ENCODE measurements around the gene TMEM151A.
A peak's percentile ranks its signal among the peaks of the same experiment; 100 is the strongest.

The TMEM151A gene

DNA sequence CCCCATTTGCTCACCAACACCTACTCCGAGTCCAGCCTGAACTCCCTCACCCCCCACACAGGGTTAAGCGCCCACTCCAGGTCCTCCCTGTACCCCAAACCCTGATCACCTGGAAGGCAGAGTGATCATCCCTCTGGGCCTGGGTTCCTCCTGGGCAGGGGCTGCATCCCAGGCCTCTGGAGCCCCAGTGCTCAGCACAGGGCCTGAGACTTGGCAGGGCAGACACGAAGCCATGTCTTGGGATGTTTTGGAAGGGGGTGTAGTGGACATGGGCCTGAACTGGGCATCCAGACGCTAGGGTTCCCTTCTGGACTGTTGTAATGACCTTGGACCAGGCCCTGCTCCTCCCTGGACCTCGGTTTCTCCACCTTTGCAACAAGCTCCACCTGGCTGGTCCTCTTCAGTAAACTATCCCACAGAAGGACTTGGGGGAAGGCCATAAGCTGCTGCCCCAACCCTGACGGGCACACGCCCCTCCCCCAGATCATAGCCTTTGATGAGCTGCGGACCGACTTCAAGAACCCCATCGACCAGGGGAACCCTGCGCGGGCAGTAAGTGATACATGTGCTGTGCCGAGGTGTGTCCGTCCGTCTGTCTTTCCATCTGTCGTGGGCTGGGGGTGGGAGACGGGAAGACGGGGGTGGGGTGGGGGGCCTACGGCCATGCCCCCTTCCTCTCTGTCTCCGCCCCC lies 9.8 kb upstream of the TMEM151A start:
- POLR2A ChIA-PET: interaction anchor here (1.0 kb wide), 1 partner anchor 14 kb away, joined by 3 read pairs; the partner anchor contains the start of gene RAB1B

GRCh38 chr11:66282468-66283455 lies 8.9 kb upstream of the TMEM151A start:
- POLR2A ChIA-PET: interaction anchor here (0.6 to 1.0 kb wide), 2 partner anchors 14 to 81 kb away, joined by 3 to 5 read pairs; partner anchors contain the start of gene RAB1B

More for the DNA sequence above, 9.8 kb upstream of the TMEM151A start:
- Histone ChIP-seq H3K9me3 (ENCODE audit: control extremely low read depth in 1 of 5, control insufficient read depth in 4 of 5, insufficient read depth in 2 of 5, low read depth in 1 of 5, low read length in 4 of 5) (no peaks in the 10 kb centered on the region), H3K27me3 (replicated peaks in 2 of 5; ENCODE audit: control insufficient read depth in 4 of 5, insufficient read depth in 5 of 5, low read length in 4 of 5) (peaks cover 0 to 18% (median 14%) of the 10 kb centered on the region in 5 experiments), H3K27ac (ENCODE audit: insufficient read depth in 1 of 2, low read depth in 1 of 2, low read length in 2 of 2, poor library complexity in 1 of 2, severe bottlenecking in 2 of 2) (no peak overlapping the region), H3K36me3 (ENCODE audit: control insufficient read depth in 4 of 4, insufficient read depth in 4 of 4, low read length in 3 of 4) (peaks cover 0 to 8% (median 2%) of the 10 kb centered on the region in 4 experiments), H3K4me1 (ENCODE audit: control extremely low read depth in 1 of 4, control insufficient read depth in 4 of 4, insufficient read depth in 4 of 4, low read length in 3 of 4) (peaks cover 0 to 31% (median 23%) of the 10 kb centered on the region in 4 experiments), H3K4me3 (ENCODE audit: control insufficient read depth in 1 of 7, extremely low read depth in 1 of 7, insufficient read depth in 4 of 7, low read depth in 2 of 7, low read length in 6 of 7) (no peak overlapping the region)
- CTCF ChIA-PET: interaction anchor here (1.0 to 11.6 kb wide), 7 partner anchors 14 to 60 kb away, joined by 3 to 100 read pairs (median 4); partner anchors contain the start of gene RAB1B
- 25% methylated on average over 8 of the region's 20 CpGs for WGBS (ENCODE audit: insufficient coverage)
- no peak for DNase-seq

GRCh38 chr11:66283461-66284105 lies 8.1 kb upstream of the TMEM151A start:
- H3K27me3 ChIP-seq (replicated peaks in 2 of 5; ENCODE audit: control insufficient read depth in 4 of 5, insufficient read depth in 5 of 5, low read length in 4 of 5): peaks cover 0 to 16% (median 14%) of the 10 kb centered on the region in 5 experiments
- H3K4me3 ChIP-seq (ENCODE audit: control insufficient read depth in 1 of 7, extremely low read depth in 1 of 7, insufficient read depth in 4 of 7, low read depth in 2 of 7, low read length in 6 of 7): no peak overlapping the region
- peaks cover 0 to 8% (median 2%) of the 10 kb centered on the region in 4 experiments for H3K36me3 ChIP-seq (ENCODE audit: control insufficient read depth in 4 of 4, insufficient read depth in 4 of 4, low read length in 3 of 4)
- ChIA-PET CTCF (interaction anchor here (0.7 to 11.6 kb wide), 8 partner anchors 15 to 61 kb away, joined by 3 to 100 read pairs (median 4); partner anchors contain the start of gene RAB1B), POLR2A (interaction anchor here (0.6 kb wide), 1 partner anchor 82 kb away, joined by 5 read pairs; no protein-coding TSS in a partner anchor)
- no peak overlapping the region for H3K27ac ChIP-seq (ENCODE audit: insufficient read depth in 1 of 2, low read depth in 1 of 2, low read length in 2 of 2, poor library complexity in 1 of 2, severe bottlenecking in 2 of 2)
- 94% methylated on average over 7 of the region's 14 CpGs for WGBS (ENCODE audit: insufficient coverage)
- no peak for DNase-seq
- no peaks in the 10 kb centered on the region for H3K9me3 ChIP-seq (ENCODE audit: control extremely low read depth in 1 of 5, control insufficient read depth in 4 of 5, insufficient read depth in 2 of 5, low read depth in 1 of 5, low read length in 4 of 5)
- peaks cover 0 to 33% (median 26%) of the 10 kb centered on the region in 4 experiments for H3K4me1 ChIP-seq (ENCODE audit: control extremely low read depth in 1 of 4, control insufficient read depth in 4 of 4, insufficient read depth in 4 of 4, low read length in 3 of 4)

More at GRCh38 chr11:66282468-66283455, 8.9 kb upstream of the TMEM151A start:
- Histone ChIP-seq H3K9me3 (ENCODE audit: control extremely low read depth in 1 of 5, control insufficient read depth in 4 of 5, insufficient read depth in 2 of 5, low read depth in 1 of 5, low read length in 4 of 5) (no peaks in the 10 kb centered on the region), H3K36me3 (ENCODE audit: control insufficient read depth in 4 of 4, insufficient read depth in 4 of 4, low read length in 3 of 4) (peaks cover 0 to 8% (median 2%) of the 10 kb centered on the region in 4 experiments), H3K4me3 (ENCODE audit: control insufficient read depth in 1 of 7, extremely low read depth in 1 of 7, insufficient read depth in 4 of 7, low read depth in 2 of 7, low read length in 6 of 7) (no peak overlapping the region), H3K27ac (ENCODE audit: insufficient read depth in 1 of 2, low read depth in 1 of 2, low read length in 2 of 2, poor library complexity in 1 of 2, severe bottlenecking in 2 of 2) (no peak overlapping the region), H3K27me3 (replicated peaks in 2 of 5; ENCODE audit: control insufficient read depth in 4 of 5, insufficient read depth in 5 of 5, low read length in 4 of 5) (peaks cover 0 to 18% (median 14%) of the 10 kb centered on the region in 5 experiments), H3K4me1 (ENCODE audit: control extremely low read depth in 1 of 4, control insufficient read depth in 4 of 4, insufficient read depth in 4 of 4, low read length in 3 of 4) (peaks cover 0 to 29% (median 21%) of the 10 kb centered on the region in 4 experiments)
- peak; percentile 98 to 99 (median 99) for DNase-seq
- WGBS (ENCODE audit: insufficient coverage): 16% methylated on average over 27 of the region's 35 CpGs
- CTCF ChIA-PET: interaction anchor here (0.8 to 11.6 kb wide), 8 partner anchors 14 to 104 kb away, joined by 3 to 100 read pairs (median 4); partner anchors contain the start of gene RAB1B

DNA sequence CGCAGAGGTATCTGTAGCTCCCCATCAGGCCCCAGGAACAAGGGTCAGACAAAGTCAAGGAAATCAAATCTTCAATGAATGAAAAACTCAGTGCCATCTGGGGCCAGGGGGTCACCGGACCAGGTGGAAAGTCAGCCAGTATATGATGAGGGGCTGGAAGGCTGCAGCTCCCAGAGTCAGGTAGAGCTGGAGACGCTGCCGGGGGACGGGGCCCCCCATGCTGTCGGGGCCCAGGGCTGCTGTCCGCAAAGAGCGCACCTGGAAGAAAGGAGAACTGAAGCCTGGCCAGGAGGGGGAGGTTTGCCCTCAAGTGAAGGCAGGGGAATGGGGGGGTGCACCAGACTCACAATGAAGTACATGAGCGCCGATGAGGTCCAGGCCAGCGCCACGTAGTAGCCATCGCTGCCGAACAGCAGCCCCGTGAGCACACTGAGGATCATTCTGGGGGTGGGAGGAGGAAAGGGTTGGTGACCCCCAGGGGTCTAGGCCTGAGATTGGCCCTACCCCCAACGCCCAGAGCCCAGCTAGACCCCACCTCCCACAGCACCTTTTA lies 7.1 kb upstream of the TMEM151A start:
- peaks cover 0 to 33% (median 31%) of the 10 kb centered on the region in 4 experiments for H3K4me1 ChIP-seq (ENCODE audit: control extremely low read depth in 1 of 4, control insufficient read depth in 4 of 4, insufficient read depth in 4 of 4, low read length in 3 of 4)
- H3K4me3 ChIP-seq (ENCODE audit: control insufficient read depth in 1 of 7, extremely low read depth in 1 of 7, insufficient read depth in 4 of 7, low read depth in 2 of 7, low read length in 6 of 7): no peak overlapping the region
- POLR2A ChIA-PET: no interaction called here
- WGBS (ENCODE audit: insufficient coverage): 94% methylated on average over 12 of the region's 16 CpGs
- CTCF ChIA-PET: interaction anchor here (11.6 kb wide), 1 partner anchor 62 kb away, joined by 100 read pairs; no protein-coding TSS in a partner anchor
- peaks cover 0 to 8% (median 5%) of the 10 kb centered on the region in 5 experiments for H3K27me3 ChIP-seq (replicated peaks in 2 of 5; ENCODE audit: control insufficient read depth in 4 of 5, insufficient read depth in 5 of 5, low read length in 4 of 5)
- peaks cover 0 to 8% (median 2%) of the 10 kb centered on the region in 4 experiments for H3K36me3 ChIP-seq (ENCODE audit: control insufficient read depth in 4 of 4, insufficient read depth in 4 of 4, low read length in 3 of 4)
- DNase-seq: no peak
- H3K27ac ChIP-seq (ENCODE audit: insufficient read depth in 1 of 2, low read depth in 1 of 2, low read length in 2 of 2, poor library complexity in 1 of 2, severe bottlenecking in 2 of 2): no peak overlapping the region
- H3K9me3 ChIP-seq (ENCODE audit: control extremely low read depth in 1 of 5, control insufficient read depth in 4 of 5, insufficient read depth in 2 of 5, low read depth in 1 of 5, low read length in 4 of 5): no peaks in the 10 kb centered on the region

- no peaks in the 10 kb centered on the region for H3K9me3 ChIP-seq (ENCODE audit: control extremely low read depth in 1 of 5, control insufficient read depth in 4 of 5, insufficient read depth in 2 of 5, low read depth in 1 of 5, low read length in 4 of 5)
- H3K27me3 ChIP-seq (replicated peaks in 2 of 5; ENCODE audit: control insufficient read depth in 4 of 5, insufficient read depth in 5 of 5, low read length in 4 of 5): peaks cover 0 to 6% (median under 1%) of the 10 kb centered on the region in 5 experiments
- peaks cover 0 to 39% (median 37%) of the 10 kb centered on the region in 4 experiments for H3K4me1 ChIP-seq (ENCODE audit: control extremely low read depth in 1 of 4, control insufficient read depth in 4 of 4, insufficient read depth in 4 of 4, low read length in 3 of 4)
- ChIA-PET CTCF (interaction anchor here (1.1 to 11.6 kb wide), 5 partner anchors 14 to 63 kb away, joined by 3 to 100 read pairs (median 14); no protein-coding TSS in a partner anchor), POLR2A (interaction anchor here (0.7 kb wide), 1 partner anchor 31 kb away, joined by 3 read pairs; no protein-coding TSS in a partner anchor)
- peaks cover 0 to 8% (median 2%) of the 10 kb centered on the region in 4 experiments for H3K36me3 ChIP-seq (ENCODE audit: control insufficient read depth in 4 of 4, insufficient read depth in 4 of 4, low read length in 3 of 4)
- DNase-seq: no peak
- no peak overlapping the region for H3K27ac ChIP-seq (ENCODE audit: insufficient read depth in 1 of 2, low read depth in 1 of 2, low read length in 2 of 2, poor library complexity in 1 of 2, severe bottlenecking in 2 of 2)
- H3K4me3 ChIP-seq (ENCODE audit: control insufficient read depth in 1 of 7, extremely low read depth in 1 of 7, insufficient read depth in 4 of 7, low read depth in 2 of 7, low read length in 6 of 7): no peak overlapping the region
- WGBS (ENCODE audit: insufficient coverage): 97% methylated on average over 10 of the region's 13 CpGs
These were observed 6.3 kb upstream of the TMEM151A start for GRCh38 chr11:66285250-66285947.
